Uterus (tissue), 4 donors: ENCODE data around the gene BCAN. TPM values are rescaled to one million over a fixed set of nuclear protein-coding genes. Genes with fewer than 3 reads are reported as not detected.

Experiments
- DNase-seq, 2 donors: peaks; one replicate each; pipeline ENCODE4 v3.0.0-alpha.2; 2019 to 2020
- H3K27ac ChIP-seq, 2 donors: fragments of 200-600 bp; sonication (generic); 1 replicate in 1 of 2; 2 replicates in 1 of 2; pipeline ENCODE4 v1.5.1; 2016 to 2018
- H3K27me3 ChIP-seq, 2 donors: fragments of 200-600 bp; sonication (generic); one replicate each; pipeline ENCODE4 v1.5.1; 2018 to 2019; ENCODE audit warnings: control low read depth in 1 of 2
- H3K36me3 ChIP-seq, 2 donors: fragments of 200-600 bp; sonication (generic); one replicate each; pipeline ENCODE4 v1.5.1; 2019; ENCODE audit warnings: control low read depth in 1 of 2
- H3K4me1 ChIP-seq, 2 donors: fragments of 200-600 bp; sonication (generic); one replicate each; pipeline ENCODE4 v1.5.1; 2018 to 2019; ENCODE audit warnings: control low read depth in 1 of 2
- H3K4me3 ChIP-seq, 2 donors: fragments of 200-600 bp; sonication (generic); 1 replicate in 1 of 2; 2 replicates in 1 of 2; pipeline ENCODE4 v1.5.1; 2018 to 2019; ENCODE audit warnings: mild to moderate bottlenecking in 1 of 2
- H3K9me3 ChIP-seq, 2 donors: fragments of 200-600 bp; sonication (generic); one replicate each; pipeline ENCODE4 v1.5.1; 2019; ENCODE audit warnings: control low read depth in 1 of 2
- CTCF ChIP-seq, 4 experiments: fragments of 200-600 bp in 2 of 4; fragments of 450-650 bp in 2 of 4; sonication (generic) in 2 of 4; IDR thresholded peaks; one replicate each; pipeline ENCODE4 v1.5.1; 2016 to 2019; ENCODE audit warnings: antibody characterized with exemption in 4 of 4, mild to moderate bottlenecking in 2 of 4, moderate library complexity in 1 of 4
- POLR2A ChIP-seq, 2 donors: fragments of 450-650 bp; IDR thresholded peaks; one replicate each; pipeline ENCODE4 v1.6.1; 2016; ENCODE audit warnings: antibody characterized with exemption in 2 of 2, mild to moderate bottlenecking in 1 of 2, moderate library complexity in 1 of 2
- intact Hi-C: fragments of 100-400 bp; cut with DNase I; formaldehyde crosslinking; loops from one replicate; pipeline ENCODE4 v1.15.1; 2023; ENCODE audit warnings: low total_unique reads
- total RNA-seq, 4 donors: library from RNA; depleted of rRNA in 3 of 4; stranded (reverse); fragments of >200 nt in 3 of 4; gene quantifications; one replicate each; pipeline versions ENCODE4 v1.1.0 to v1.2.4, GENCODE V29; 2014 to 2023
- donor health status: DM: yes; HTN: yes; CAD: no.

BCAN gene
- total RNA-seq, 4 donors from 2014 or later, result 2.3 to 3.0 (median 2.8) TPM; not detected in 1

- DNase-seq, result no peak
- Histone ChIP-seq H3K4me1 (no peaks in the 10 kb centered on the region), H3K4me3 (no peak overlapping the region), H3K36me3 (no peaks in the 10 kb centered on the region), H3K9me3 (no peaks in the 10 kb centered on the region), H3K27ac (no peak overlapping the region), H3K27me3 (no peaks in the 10 kb centered on the region)
- no peak for TF ChIP-seq POLR2A (IDR thresholded peaks at IDR 0.05)
- no peak for TF ChIP-seq CTCF (IDR thresholded peaks at IDR 0.05)
- intact Hi-C loops, result loop anchor here (10.0 kb wide), 1 partner anchor 191 kb away; no protein-coding TSS in a partner anchor
Measured at GRCh38 chr1:156693848-156694689, 52.2 kb downstream of the BCAN start.

- no peaks in the 10 kb centered on the region for H3K27me3 ChIP-seq
- no peaks in the 10 kb centered on the region for H3K36me3 ChIP-seq
- TF ChIP-seq POLR2A (IDR thresholded peaks at IDR 0.05) (no peak), CTCF (IDR thresholded peaks at IDR 0.05) (no peak)
- intact Hi-C loops, result loop anchor here (10.0 kb wide), 1 partner anchor 190 kb away; no protein-coding TSS in a partner anchor
- H3K9me3 ChIP-seq, result no peaks in the 10 kb centered on the region
- no peak overlapping the region for H3K4me3 ChIP-seq
- H3K27ac ChIP-seq, result no peak overlapping the region
- no peak for DNase-seq
- no peaks in the 10 kb centered on the region for H3K4me1 ChIP-seq
Measured at GRCh38 chr1:156694690-156694962, 52.7 kb downstream of the BCAN start.

- no peaks in the 10 kb centered on the region for H3K4me1 ChIP-seq
- no peak for DNase-seq
- no peaks in the 10 kb centered on the region for H3K36me3 ChIP-seq
- no peak overlapping the region for H3K4me3 ChIP-seq
- intact Hi-C loops, result loop anchor here (10.0 kb wide), 1 partner anchor 188 kb away; no protein-coding TSS in a partner anchor
- TF ChIP-seq CTCF (IDR thresholded peaks at IDR 0.05) (no peak), POLR2A (IDR thresholded peaks at IDR 0.05) (no peak)
- H3K27ac ChIP-seq, result no peak overlapping the region
- H3K9me3 ChIP-seq, result no peaks in the 10 kb centered on the region
- H3K27me3 ChIP-seq, result no peaks in the 10 kb centered on the region
Measured at GRCh38 chr1:156696755-156697154, 54.8 kb downstream of the BCAN start.

- Histone ChIP-seq H3K4me3 (no peak overlapping the region), H3K27me3 (no peaks in the 10 kb centered on the region), H3K36me3 (no peaks in the 10 kb centered on the region), H3K27ac (no peak overlapping the region), H3K4me1 (no peaks in the 10 kb centered on the region), H3K9me3 (no peaks in the 10 kb centered on the region)
- DNase-seq, result no peak
- TF ChIP-seq CTCF (IDR thresholded peaks at IDR 0.05), result no peak
- no peak for TF ChIP-seq POLR2A (IDR thresholded peaks at IDR 0.05)
- intact Hi-C loops, result loop anchor here (10.0 kb wide), 1 partner anchor 187 kb away; no protein-coding TSS in a partner anchor
Measured at GRCh38 chr1:156697481-156697880, 55.6 kb downstream of the BCAN start.

GRCh38 chr1:156698995-156699394 lies 57.1 kb downstream of the BCAN start:
- DNase-seq, result no peak
- H3K27ac ChIP-seq, result no peak overlapping the region
- intact Hi-C loops, result loop anchor here (10.0 kb wide), 1 partner anchor 186 kb away; no protein-coding TSS in a partner anchor
- no peaks in the 10 kb centered on the region for H3K36me3 ChIP-seq
- no peaks in the 10 kb centered on the region for H3K27me3 ChIP-seq
- TF ChIP-seq CTCF (IDR thresholded peaks at IDR 0.05) (no peak), POLR2A (IDR thresholded peaks at IDR 0.05) (no peak)
- H3K4me3 ChIP-seq, result no peak overlapping the region
- no peaks in the 10 kb centered on the region for H3K4me1 ChIP-seq
- H3K9me3 ChIP-seq, result no peaks in the 10 kb centered on the region
